Measurements from ENCODE around the gene DNAH5.
A peak's percentile ranks its signal among the peaks of the same experiment; 100 is the strongest.
"Not testable (repeated sequence)": the region's sequence is repeated elsewhere in the genome, so short reads cannot be mapped to it uniquely, and the experiment has no call there.

Gene DNAH5

GRCh38 chr5:13944560-13945199 is at the start of gene DNAH5:
DNAH5 (minus strand) TSS chr5:13944688; CDS start chr5:13944438, 250 bp downstream.
- no peak for DNase-seq

- no peak for DNase-seq
Measured at GRCh38 chr5:13993926-13994325, 49.4 kb upstream of the DNAH5 start.

- no peak for DNase-seq
Measured at GRCh38 chr5:13992795-13993194, 48.3 kb upstream of the DNAH5 start.

GRCh38 chr5:13991365-13991764 is 46.9 kb upstream of the DNAH5 start:
- no peak for DNase-seq

- no peak for DNase-seq
Measured at GRCh38 chr5:13990896-13991295, 46.4 kb upstream of the DNAH5 start.

- DNase-seq: no peak
Measured at GRCh38 chr5:13989832-13990231, 45.3 kb upstream of the DNAH5 start.

GRCh38 chr5:13987843-13988464 is 43.5 kb upstream of the DNAH5 start:
- peak; percentile 88 for DNase-seq

GRCh38 chr5:13985731-13986418 is 41.4 kb upstream of the DNAH5 start:
- DNase-seq: no peak

- not testable (repeated sequence) for DNase-seq
Measured at GRCh38 chr5:13984888-13985287, 40.4 kb upstream of the DNAH5 start.

GRCh38 chr5:13976867-13977830 is 32.7 kb upstream of the DNAH5 start:
- peak; percentile 69 for DNase-seq

- no peak for DNase-seq
Measured at GRCh38 chr5:13976223-13976622, 31.7 kb upstream of the DNAH5 start.

GRCh38 chr5:13975246-13975645 is 30.8 kb upstream of the DNAH5 start:
- DNase-seq: no peak

GRCh38 chr5:13973724-13974123 is 29.2 kb upstream of the DNAH5 start:
- no peak for DNase-seq

GRCh38 chr5:13972029-13972428 is 27.5 kb upstream of the DNAH5 start:
- DNase-seq: no peak

- DNase-seq: peak; percentile 88
Measured at GRCh38 chr5:13957032-13957645, 12.7 kb upstream of the DNAH5 start.

- no peak for DNase-seq
Measured at GRCh38 chr5:13956471-13956870, 12.0 kb upstream of the DNAH5 start.

GRCh38 chr5:13955896-13956295 is 11.4 kb upstream of the DNAH5 start:
- no peak for DNase-seq

GRCh38 chr5:13946111-13946510 is 1.6 kb upstream of the DNAH5 start:
- peak; percentile 19 for DNase-seq

GRCh38 chr5:13945271-13945670 is 783 bp upstream of the DNAH5 start:
- no peak for DNase-seq

- no peak for DNase-seq
Measured at GRCh38 chr5:13943676-13944075, 812 bp downstream of the DNAH5 start.

- no peak for DNase-seq
Measured at GRCh38 chr5:13941468-13941867, 3.0 kb downstream of the DNAH5 start.

- DNase-seq: peak; percentile 23
Measured at GRCh38 chr5:13939638-13940037, 4.8 kb downstream of the DNAH5 start.

- DNase-seq: no peak
Measured at GRCh38 chr5:13934921-13935320, 9.6 kb downstream of the DNAH5 start.

Measured in eye (tissue), 1 donor.